Activated T-helper 2 cell treated with anti-CD3 and anti-CD28 coated beads, Interferon-gamma antibody, Interleukin-2, Interleukin-4, amounts not matched to agents 10 μg/mL and 5 μg/mL and 100 μg/mL, durations not matched to agents 14 hours and 24 hours and 36 hours (primary cell): ENCODE measurements around the gene CKS1B. TPM values are rescaled to one million over a fixed set of nuclear protein-coding genes. Genes with fewer than 3 reads are reported as not detected.

Experiments
- DNase-seq: peaks from one replicate; pipeline ENCODE4 v3.0.0; 2021; ENCODE audit warnings: low spot score
- H3K27ac Mint-ChIP-seq: one replicate; pipeline ENCODE4 v1.8.0; 2021; ENCODE audit warnings: mixed read lengths
- H3K27me3 Mint-ChIP-seq: one replicate; pipeline ENCODE4 v1.8.0; 2021; ENCODE audit warnings: low read depth, mixed read lengths
- H3K36me3 Mint-ChIP-seq: one replicate; pipeline ENCODE4 v1.8.0; 2021; ENCODE audit warnings: low read depth, mixed read lengths
- H3K4me1 Mint-ChIP-seq: one replicate; pipeline ENCODE4 v1.8.0; 2021; ENCODE audit warnings: low read depth, mixed read lengths
- H3K4me3 Mint-ChIP-seq: one replicate; pipeline ENCODE4 v1.8.0; 2021; ENCODE audit warnings: low read depth, mild to moderate bottlenecking, moderate library complexity, mixed read lengths
- H3K9me3 Mint-ChIP-seq: one replicate; pipeline ENCODE4 v1.8.0; 2021; ENCODE audit warnings: mixed read lengths
- intact Hi-C: fragments of 100-400 bp; cut with micrococcal nuclease; formaldehyde crosslinking; loops from one replicate; pipeline ENCODE4 v1.15.1; 2023
- total RNA-seq: library from RNA; stranded (reverse); gene quantifications from 2 replicates; pipeline ENCODE4 v1.2.3, GENCODE V29; 2022

Gene CKS1B
- total RNA-seq, 1 donor from 2014 or later = 169 TPM

DNA sequence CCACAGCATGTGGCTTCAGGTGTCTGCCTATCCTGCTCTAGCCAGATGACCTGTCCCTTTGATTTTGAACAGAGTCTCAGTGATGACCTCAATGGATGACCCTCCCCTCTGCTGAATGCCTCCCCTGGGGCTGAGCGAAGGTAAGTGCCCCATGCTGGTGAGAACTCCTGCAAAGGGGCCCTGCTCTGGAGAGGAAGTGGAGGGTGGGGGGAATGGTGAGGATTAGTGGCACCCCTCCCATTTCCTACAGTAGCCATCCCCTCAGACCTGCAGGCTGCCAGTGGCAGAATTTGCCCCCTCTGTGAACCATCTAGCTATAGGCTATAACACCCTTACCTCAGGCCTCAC, 34.3 kb upstream of the CKS1B start:
- peak overlapping the region; percentile 90 for H3K27ac Mint-ChIP-seq
- H3K4me3 Mint-ChIP-seq = no peak overlapping the region
- H3K9me3 Mint-ChIP-seq = no peaks in the 10 kb centered on the region
- H3K4me1 Mint-ChIP-seq = peaks cover 71% of the 10 kb centered on the region
- intact Hi-C loops = no loop called here
- H3K27me3 Mint-ChIP-seq = no peaks in the 10 kb centered on the region
- H3K36me3 Mint-ChIP-seq = peaks cover 12% of the 10 kb centered on the region
- no peak for DNase-seq

DNA sequence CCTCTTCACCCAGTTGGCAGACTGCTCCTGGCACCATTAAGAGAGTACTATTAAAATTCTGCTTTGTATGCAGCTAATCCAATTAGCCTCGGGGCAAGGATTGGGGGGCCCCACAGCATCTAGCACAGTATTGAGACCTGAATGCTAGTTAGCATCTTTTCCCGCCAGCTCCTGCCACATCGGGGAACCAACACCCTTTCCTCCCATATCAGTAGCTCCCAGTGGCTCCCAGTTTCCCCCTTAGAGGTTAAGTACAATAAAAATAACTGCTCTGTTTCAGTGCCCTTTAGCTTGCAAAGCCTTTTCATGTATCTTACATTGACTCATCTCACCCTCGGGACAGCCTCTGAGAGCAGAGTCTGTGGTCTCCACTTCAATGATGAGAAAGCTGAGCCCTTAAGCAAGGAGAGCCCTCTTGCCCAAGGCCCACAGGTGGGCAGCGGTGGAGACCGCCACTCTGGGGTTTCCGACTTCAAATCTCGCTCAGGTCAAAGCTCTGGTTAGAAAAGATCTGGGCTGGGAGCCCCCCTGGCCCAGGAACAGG, 33.8 kb upstream of the CKS1B start:
- peaks cover 10% of the 10 kb centered on the region for H3K36me3 Mint-ChIP-seq
- no peak for DNase-seq
- peaks cover 68% of the 10 kb centered on the region for H3K4me1 Mint-ChIP-seq
- H3K27ac Mint-ChIP-seq = peak overlapping the region; percentile 90
- peak overlapping the region; percentile 42 for H3K4me3 Mint-ChIP-seq
- no peaks in the 10 kb centered on the region for H3K9me3 Mint-ChIP-seq
- no peaks in the 10 kb centered on the region for H3K27me3 Mint-ChIP-seq
- intact Hi-C loops = no loop called here

GRCh38 chr1:154941333-154942013, 33.0 kb upstream of the CKS1B start:
- Mint-ChIP-seq H3K4me1 (peaks cover 66% of the 10 kb centered on the region), H3K36me3 (peaks cover 13% of the 10 kb centered on the region), H3K9me3 (no peaks in the 10 kb centered on the region), H3K27me3 (no peaks in the 10 kb centered on the region), H3K4me3 (no peak overlapping the region), H3K27ac (peak overlapping the region; percentile 90)
- DNase-seq = no peak
- intact Hi-C loops = no loop called here

DNA sequence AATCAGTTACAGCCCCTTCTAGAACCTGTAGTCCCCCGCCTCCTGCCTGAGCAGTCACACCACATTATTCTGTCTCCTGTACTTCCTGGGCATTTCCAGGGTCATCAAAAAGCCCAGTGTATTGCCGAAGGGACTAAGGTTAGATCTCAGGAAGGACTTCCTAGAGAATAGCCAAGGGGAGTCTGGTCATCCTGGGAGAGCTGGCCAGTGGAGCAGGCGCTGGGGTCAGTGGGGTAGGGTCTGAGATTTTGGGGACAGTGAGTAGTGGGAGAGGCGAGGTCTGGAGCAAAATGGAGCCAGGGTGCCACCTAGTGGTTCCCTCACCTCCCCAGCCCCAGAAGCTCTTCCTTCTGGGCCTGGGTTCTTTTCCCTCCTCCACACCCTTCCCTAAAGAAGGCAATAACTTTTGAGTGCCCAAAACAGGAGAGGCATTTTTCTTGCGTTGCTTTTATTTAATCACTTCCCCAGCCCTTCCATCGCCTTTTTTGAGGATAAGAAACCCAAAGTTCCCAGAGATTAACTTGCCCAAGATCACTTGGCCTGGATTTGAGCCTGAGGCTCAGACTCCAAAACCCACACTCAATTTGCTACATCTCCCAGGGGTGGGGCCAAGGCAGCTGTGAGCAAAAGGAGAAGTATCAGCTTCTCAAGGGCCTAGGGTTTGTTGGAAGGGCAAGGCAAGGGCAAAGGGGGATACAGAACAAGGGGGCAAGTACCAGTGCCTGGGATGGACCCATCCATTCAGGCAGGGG, 30.7 kb upstream of the CKS1B start:
- no peaks in the 10 kb centered on the region for H3K9me3 Mint-ChIP-seq
- H3K4me3 Mint-ChIP-seq = no peak overlapping the region
- H3K27ac Mint-ChIP-seq = peak overlapping the region; percentile 90
- peaks cover 57% of the 10 kb centered on the region for H3K4me1 Mint-ChIP-seq
- intact Hi-C loops = no loop called here
- no peaks in the 10 kb centered on the region for H3K27me3 Mint-ChIP-seq
- DNase-seq = peak; percentile 30
- peaks cover 16% of the 10 kb centered on the region for H3K36me3 Mint-ChIP-seq

GRCh38 chr1:154944401-154945159, 29.9 kb upstream of the CKS1B start:
- intact Hi-C loops = no loop called here

DNA sequence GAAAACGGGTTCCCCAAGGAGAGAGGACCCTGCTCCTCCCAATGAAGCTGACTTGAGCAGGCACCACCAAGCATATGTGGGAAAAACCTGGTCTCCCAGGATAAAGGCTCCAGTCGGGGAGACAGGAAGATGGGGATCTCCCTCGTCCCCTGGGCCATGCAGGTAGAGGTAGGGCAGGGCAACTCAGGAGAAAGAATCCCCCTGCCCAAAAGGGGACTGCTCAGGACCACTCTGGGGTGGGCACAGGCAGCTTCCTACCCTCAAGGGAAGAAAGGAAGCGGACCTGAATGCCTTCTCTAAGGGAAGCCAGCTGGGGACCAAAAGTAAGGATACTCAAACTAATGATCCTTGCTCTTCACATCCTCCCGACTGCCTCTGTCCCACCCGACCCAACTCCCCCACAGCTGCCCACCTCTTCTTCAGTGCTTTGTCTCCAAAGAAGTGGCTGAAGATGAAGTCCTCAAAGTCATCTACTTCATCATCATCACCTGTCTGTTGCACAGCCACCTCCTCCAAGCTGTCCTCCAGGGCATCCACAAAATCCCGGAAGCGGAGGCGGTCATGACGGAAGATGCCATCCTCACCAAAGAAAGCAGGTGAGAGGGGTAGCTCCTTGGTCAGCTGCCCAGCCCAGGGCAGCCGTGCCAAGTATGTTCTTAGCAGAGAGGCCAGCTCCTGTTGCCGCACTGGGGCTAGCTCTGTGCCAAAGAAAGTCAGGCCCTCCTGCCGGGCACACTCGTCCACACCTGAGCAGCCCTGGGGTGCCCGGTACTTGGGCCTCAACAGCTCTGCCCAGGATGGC, 29.1 kb upstream of the CKS1B start:
- Mint-ChIP-seq H3K4me3 (no peak overlapping the region), H3K9me3 (no peaks in the 10 kb centered on the region), H3K27ac (no peak overlapping the region), H3K27me3 (no peaks in the 10 kb centered on the region), H3K4me1 (peaks cover 48% of the 10 kb centered on the region), H3K36me3 (peaks cover 18% of the 10 kb centered on the region)
- DNase-seq = no peak
- intact Hi-C loops = no loop called here

More at GRCh38 chr1:154944401-154945159, 29.9 kb upstream of the CKS1B start:
- H3K4me3 Mint-ChIP-seq = no peak overlapping the region
- peaks cover 53% of the 10 kb centered on the region for H3K4me1 Mint-ChIP-seq
- H3K9me3 Mint-ChIP-seq = no peaks in the 10 kb centered on the region
- H3K36me3 Mint-ChIP-seq = peaks cover 17% of the 10 kb centered on the region
- H3K27me3 Mint-ChIP-seq = no peaks in the 10 kb centered on the region
- peak overlapping the region; percentile 90 for H3K27ac Mint-ChIP-seq
- DNase-seq = no peak

DNA sequence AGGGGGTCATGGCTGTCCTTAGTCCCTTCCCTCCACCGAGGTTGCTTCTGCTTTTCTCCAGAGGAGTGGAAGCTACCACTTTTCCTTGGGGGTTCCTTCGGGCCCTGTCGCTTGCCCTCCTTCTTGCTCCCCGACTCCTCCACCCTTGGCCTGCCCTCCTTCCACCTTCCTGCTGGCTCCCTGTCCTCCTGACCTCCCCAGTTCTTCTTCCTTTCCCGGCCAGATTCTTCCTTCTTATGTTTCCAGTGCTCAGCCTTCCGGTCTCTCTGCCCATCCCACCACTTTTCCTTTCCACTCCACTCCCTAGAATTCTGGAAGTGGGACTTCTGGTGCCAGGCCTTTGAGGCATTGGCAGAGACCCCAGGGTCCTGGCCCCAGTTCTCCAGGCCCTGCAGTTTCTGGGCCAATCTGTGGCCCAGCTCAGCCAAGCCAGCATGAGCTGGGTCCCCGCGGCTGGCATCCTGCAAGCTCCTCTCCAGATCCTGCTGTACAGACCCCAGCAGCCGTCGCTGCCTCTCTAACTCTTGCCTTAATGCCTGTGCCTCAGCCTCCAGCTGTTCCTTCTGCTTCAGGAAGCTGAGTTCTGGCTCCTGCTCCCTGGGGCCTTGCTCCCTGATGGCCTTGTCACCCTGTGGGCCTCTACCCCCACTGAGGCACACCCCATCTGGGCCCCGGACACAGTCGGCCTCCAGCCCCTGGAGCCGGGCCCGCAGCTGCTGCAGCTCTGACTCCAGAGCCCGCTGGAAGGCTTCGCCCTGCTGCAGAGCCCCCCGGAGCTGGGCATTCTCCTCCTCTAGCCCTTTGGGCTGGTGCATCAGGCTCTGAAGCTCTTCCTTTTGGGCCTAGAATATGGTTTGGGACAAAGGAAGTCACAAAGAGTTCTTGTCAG, 28.3 kb upstream of the CKS1B start:
- no peaks in the 10 kb centered on the region for H3K27me3 Mint-ChIP-seq
- peak overlapping the region; percentile 3 for H3K27ac Mint-ChIP-seq
- no peak overlapping the region for H3K4me3 Mint-ChIP-seq
- peaks cover 46% of the 10 kb centered on the region for H3K4me1 Mint-ChIP-seq
- intact Hi-C loops = no loop called here
- H3K36me3 Mint-ChIP-seq = peaks cover 21% of the 10 kb centered on the region
- DNase-seq = no peak
- H3K9me3 Mint-ChIP-seq = no peaks in the 10 kb centered on the region

DNA sequence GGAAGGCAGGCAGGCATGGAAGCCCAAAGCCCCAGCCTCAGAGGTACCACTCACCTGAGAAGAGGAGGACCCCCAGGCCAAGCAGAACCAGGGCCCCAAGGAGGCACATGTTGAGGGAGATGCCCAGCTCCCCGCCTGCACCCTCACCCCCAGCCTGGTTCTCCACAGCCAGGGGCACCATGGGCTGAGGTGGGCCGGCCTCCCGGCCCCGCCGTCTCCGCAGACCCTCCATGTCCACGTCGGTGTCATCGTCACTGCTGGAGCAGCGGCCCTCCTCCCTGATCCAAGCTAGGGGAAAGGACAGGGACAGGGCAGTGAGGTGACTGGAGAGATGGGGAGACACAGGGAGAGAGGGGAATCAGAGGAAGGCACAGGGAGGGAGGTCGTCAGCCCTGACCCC, 26.4 kb upstream of the CKS1B start:
- no peaks in the 10 kb centered on the region for H3K27me3 Mint-ChIP-seq
- intact Hi-C loops = no loop called here
- H3K4me1 Mint-ChIP-seq = peaks cover 44% of the 10 kb centered on the region
- H3K9me3 Mint-ChIP-seq = no peaks in the 10 kb centered on the region
- H3K36me3 Mint-ChIP-seq = peaks cover 25% of the 10 kb centered on the region
- no peak overlapping the region for H3K4me3 Mint-ChIP-seq
- no peak for DNase-seq
- H3K27ac Mint-ChIP-seq = no peak overlapping the region

DNA sequence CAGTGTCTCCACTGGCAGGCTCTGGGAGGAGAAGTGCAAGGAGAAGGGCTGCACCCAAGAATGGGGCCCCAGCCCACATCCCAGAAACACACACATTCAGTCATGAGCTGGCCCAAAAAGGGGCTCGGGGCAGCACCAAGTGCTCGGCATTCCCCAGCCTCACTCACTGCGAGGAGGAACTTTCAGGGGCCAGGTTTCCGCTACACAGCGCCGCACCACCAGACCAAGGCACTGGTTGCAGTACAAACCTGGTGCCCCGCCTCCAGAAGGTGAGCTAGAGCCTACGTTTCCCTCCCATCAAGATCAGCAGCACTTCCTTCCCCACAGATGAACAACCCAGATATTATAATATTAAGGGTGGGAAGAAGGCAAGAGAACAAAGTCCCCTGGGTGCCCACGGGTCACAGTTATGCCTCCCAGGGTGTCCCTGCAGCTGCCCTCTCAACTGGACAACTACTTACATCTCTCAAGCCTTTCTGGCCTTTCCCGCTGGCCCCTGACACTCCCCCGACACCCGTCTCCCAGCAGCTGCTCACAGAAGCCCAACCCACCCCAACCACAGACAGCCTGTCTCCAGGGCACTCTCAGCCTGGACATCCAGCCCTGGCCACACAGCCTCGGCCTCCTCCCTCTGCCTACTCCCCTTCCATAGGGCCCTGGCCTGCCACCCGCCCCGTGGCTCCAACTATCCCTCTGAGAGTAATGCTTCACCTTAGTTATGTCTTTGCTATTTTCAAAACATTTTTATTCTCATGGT, 22.4 kb upstream of the CKS1B start:
- no peaks in the 10 kb centered on the region for H3K27me3 Mint-ChIP-seq
- intact Hi-C loops = loop anchor here (10.0 kb wide), 2 partner anchors 53 to 627 kb away; partner anchors contain the start of genes AQP10, ATP8B2 and ZBTB7B
- peak overlapping the region; percentile 49 for H3K4me3 Mint-ChIP-seq
- no peaks in the 10 kb centered on the region for H3K9me3 Mint-ChIP-seq
- peak; percentile 41 for DNase-seq
- peak overlapping the region; percentile 74 for H3K27ac Mint-ChIP-seq
- peaks cover 62% of the 10 kb centered on the region for H3K4me1 Mint-ChIP-seq
- peaks cover 15% of the 10 kb centered on the region for H3K36me3 Mint-ChIP-seq

GRCh38 chr1:154952664-154953063, 21.8 kb upstream of the CKS1B start:
- Mint-ChIP-seq H3K27me3 (no peaks in the 10 kb centered on the region), H3K4me3 (peak overlapping the region; percentile 49), H3K4me1 (peaks cover 62% of the 10 kb centered on the region), H3K27ac (peak overlapping the region; percentile 74), H3K9me3 (no peaks in the 10 kb centered on the region), H3K36me3 (peaks cover 15% of the 10 kb centered on the region)
- no peak for DNase-seq
- intact Hi-C loops = loop anchor here (10.0 kb wide), 2 partner anchors 52 to 628 kb away; partner anchors contain the start of genes AQP10, ATP8B2 and ZBTB7B

- Mint-ChIP-seq H3K27me3 (no peaks in the 10 kb centered on the region), H3K27ac (peak overlapping the region; percentile 30), H3K4me1 (peaks cover 61% of the 10 kb centered on the region)
Measured at GRCh38 chr1:154953611-154954038, 20.9 kb upstream of the CKS1B start.

More at GRCh38 chr1:154953611-154954038, 20.9 kb upstream of the CKS1B start:
- intact Hi-C loops = loop anchor here (10.0 kb wide), 2 partner anchors 51 to 629 kb away; partner anchors contain the start of genes AQP10, ATP8B2 and ZBTB7B
- H3K36me3 Mint-ChIP-seq = peaks cover 22% of the 10 kb centered on the region
- no peak for DNase-seq
- H3K9me3 Mint-ChIP-seq = no peaks in the 10 kb centered on the region
- peak overlapping the region; percentile 46 for H3K4me3 Mint-ChIP-seq
